ENCODE measurements around the gene KCNQ5.

The KCNQ5 gene

GRCh38 chr6:72721346-72721745 lies 99.5 kb downstream of the KCNQ5 start:
- no peaks in the 10 kb centered on the region for H3K27me3 ChIP-seq (ENCODE audit: control insufficient read depth, insufficient read depth, low read length)
- H3K4me3 ChIP-seq (ENCODE audit: low read length) = no peak overlapping the region
- H3K9ac ChIP-seq (ENCODE audit: low read length) = no peak overlapping the region
- no peaks in the 10 kb centered on the region for H3K36me3 ChIP-seq (ENCODE audit: control insufficient read depth, low read depth, low read length)
- no peaks in the 10 kb centered on the region for H3K9me3 ChIP-seq (ENCODE audit: control insufficient read depth, low read depth, low read length)
- no peaks in the 10 kb centered on the region for H3K4me1 ChIP-seq (ENCODE audit: control insufficient read depth, low read depth, low read length)
- no peak overlapping the region for H3K27ac ChIP-seq (ENCODE audit: low read length)

GRCh38 chr6:72724545-72724944 lies 102.7 kb downstream of the KCNQ5 start:
- Histone ChIP-seq H3K4me3 (ENCODE audit: low read length) (no peak overlapping the region), H3K9ac (ENCODE audit: low read length) (no peak overlapping the region), H3K27me3 (ENCODE audit: control insufficient read depth, insufficient read depth, low read length) (no peaks in the 10 kb centered on the region), H3K27ac (ENCODE audit: low read length) (no peak overlapping the region), H3K36me3 (ENCODE audit: control insufficient read depth, low read depth, low read length) (no peaks in the 10 kb centered on the region), H3K9me3 (ENCODE audit: control insufficient read depth, low read depth, low read length) (no peaks in the 10 kb centered on the region), H3K4me1 (ENCODE audit: control insufficient read depth, low read depth, low read length) (no peaks in the 10 kb centered on the region)

GRCh38 chr6:72728706-72729343 lies 107.0 kb downstream of the KCNQ5 start:
- Histone ChIP-seq H3K9ac (ENCODE audit: low read length) (no peak overlapping the region), H3K27me3 (ENCODE audit: control insufficient read depth, insufficient read depth, low read length) (no peaks in the 10 kb centered on the region), H3K9me3 (ENCODE audit: control insufficient read depth, low read depth, low read length) (no peaks in the 10 kb centered on the region), H3K4me3 (ENCODE audit: low read length) (no peak overlapping the region), H3K4me1 (ENCODE audit: control insufficient read depth, low read depth, low read length) (no peaks in the 10 kb centered on the region), H3K36me3 (ENCODE audit: control insufficient read depth, low read depth, low read length) (no peaks in the 10 kb centered on the region), H3K27ac (ENCODE audit: low read length) (no peak overlapping the region)

DNA sequence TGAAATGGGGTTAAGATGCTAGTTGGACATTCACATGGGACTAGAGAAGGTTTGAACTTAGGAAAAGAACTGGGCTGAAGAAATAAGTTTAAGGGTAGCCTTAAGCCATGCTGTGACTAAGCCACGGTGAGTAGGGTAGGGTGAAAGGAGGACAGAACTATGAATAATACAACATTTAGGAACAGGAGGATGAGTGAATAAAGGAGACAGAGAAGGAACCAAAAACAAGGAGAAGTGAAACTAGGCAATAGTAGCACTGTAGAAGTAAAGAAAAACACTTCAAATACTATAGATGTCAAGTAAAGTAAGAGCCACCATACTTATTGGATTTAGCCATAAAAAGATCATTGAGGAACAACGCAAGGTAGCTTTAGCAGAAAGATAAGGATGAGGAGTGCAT lies 111.2 kb downstream of the KCNQ5 start:
- H3K9me3 ChIP-seq (ENCODE audit: control insufficient read depth, low read depth, low read length) = no peaks in the 10 kb centered on the region
- no peak overlapping the region for H3K27ac ChIP-seq (ENCODE audit: low read length)
- H3K4me3 ChIP-seq (ENCODE audit: low read length) = no peak overlapping the region
- no peaks in the 10 kb centered on the region for H3K4me1 ChIP-seq (ENCODE audit: control insufficient read depth, low read depth, low read length)
- no peaks in the 10 kb centered on the region for H3K27me3 ChIP-seq (ENCODE audit: control insufficient read depth, insufficient read depth, low read length)
- no peaks in the 10 kb centered on the region for H3K36me3 ChIP-seq (ENCODE audit: control insufficient read depth, low read depth, low read length)
- H3K9ac ChIP-seq (ENCODE audit: low read length) = no peak overlapping the region

DNA sequence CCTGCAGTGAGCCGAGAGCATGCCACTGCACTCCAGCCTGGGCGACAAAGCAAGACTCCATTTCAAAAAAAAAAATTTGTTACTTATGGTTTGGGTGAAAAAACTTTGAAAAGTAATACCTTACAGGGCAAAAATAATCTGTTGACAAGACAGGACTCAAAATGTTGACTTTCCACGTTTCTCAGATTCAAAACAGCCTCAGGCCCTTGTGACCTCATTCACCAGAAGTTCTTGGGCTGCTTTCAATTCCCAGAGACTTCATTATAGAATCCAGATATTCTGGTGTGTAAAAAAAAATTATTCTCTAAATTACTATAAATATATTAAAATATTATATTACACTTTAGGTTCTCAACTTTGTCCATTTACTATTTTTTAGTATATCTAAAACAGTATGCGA lies 116.2 kb downstream of the KCNQ5 start:
- no peaks in the 10 kb centered on the region for H3K27me3 ChIP-seq (ENCODE audit: control insufficient read depth, insufficient read depth, low read length)

GRCh38 chr6:72739368-72739779 lies 117.5 kb downstream of the KCNQ5 start:
- no peaks in the 10 kb centered on the region for H3K27me3 ChIP-seq (ENCODE audit: control insufficient read depth, insufficient read depth, low read length)
- no peak overlapping the region for H3K4me3 ChIP-seq (ENCODE audit: low read length)
- no peaks in the 10 kb centered on the region for H3K36me3 ChIP-seq (ENCODE audit: control insufficient read depth, low read depth, low read length)
- H3K9ac ChIP-seq (ENCODE audit: low read length) = no peak overlapping the region
- no peak overlapping the region for H3K27ac ChIP-seq (ENCODE audit: low read length)
- H3K9me3 ChIP-seq (ENCODE audit: control insufficient read depth, low read depth, low read length) = no peaks in the 10 kb centered on the region
- no peaks in the 10 kb centered on the region for H3K4me1 ChIP-seq (ENCODE audit: control insufficient read depth, low read depth, low read length)

More for the DNA sequence above, 116.2 kb downstream of the KCNQ5 start:
- H3K36me3 ChIP-seq (ENCODE audit: control insufficient read depth, low read depth, low read length) = no peaks in the 10 kb centered on the region
- H3K4me1 ChIP-seq (ENCODE audit: control insufficient read depth, low read depth, low read length) = no peaks in the 10 kb centered on the region
- H3K9me3 ChIP-seq (ENCODE audit: control insufficient read depth, low read depth, low read length) = no peaks in the 10 kb centered on the region
- no peak overlapping the region for H3K27ac ChIP-seq (ENCODE audit: low read length)
- no peak overlapping the region for H3K9ac ChIP-seq (ENCODE audit: low read length)
- H3K4me3 ChIP-seq (ENCODE audit: low read length) = no peak overlapping the region

- Histone ChIP-seq H3K36me3 (ENCODE audit: control insufficient read depth, low read depth, low read length) (no peaks in the 10 kb centered on the region), H3K9ac (ENCODE audit: low read length) (no peak overlapping the region), H3K27ac (ENCODE audit: low read length) (no peak overlapping the region), H3K4me3 (ENCODE audit: low read length) (no peak overlapping the region), H3K9me3 (ENCODE audit: control insufficient read depth, low read depth, low read length) (no peaks in the 10 kb centered on the region), H3K4me1 (ENCODE audit: control insufficient read depth, low read depth, low read length) (no peaks in the 10 kb centered on the region), H3K27me3 (ENCODE audit: control insufficient read depth, insufficient read depth, low read length) (no peaks in the 10 kb centered on the region)
Measured at GRCh38 chr6:72740135-72740534, 118.3 kb downstream of the KCNQ5 start.

GRCh38 chr6:72741083-72741482 lies 119.2 kb downstream of the KCNQ5 start:
- Histone ChIP-seq H3K27me3 (ENCODE audit: control insufficient read depth, insufficient read depth, low read length) (no peaks in the 10 kb centered on the region), H3K36me3 (ENCODE audit: control insufficient read depth, low read depth, low read length) (no peaks in the 10 kb centered on the region), H3K9ac (ENCODE audit: low read length) (no peak overlapping the region), H3K4me1 (ENCODE audit: control insufficient read depth, low read depth, low read length) (peaks cover 4% of the 10 kb centered on the region), H3K4me3 (ENCODE audit: low read length) (no peak overlapping the region), H3K9me3 (ENCODE audit: control insufficient read depth, low read depth, low read length) (no peaks in the 10 kb centered on the region), H3K27ac (ENCODE audit: low read length) (no peak overlapping the region)

- Histone ChIP-seq H3K4me3 (ENCODE audit: low read length) (no peak overlapping the region), H3K9ac (ENCODE audit: low read length) (no peak overlapping the region), H3K27me3 (ENCODE audit: control insufficient read depth, insufficient read depth, low read length) (no peaks in the 10 kb centered on the region)
Measured at GRCh38 chr6:72742001-72742673, 120.3 kb downstream of the KCNQ5 start.

DNA sequence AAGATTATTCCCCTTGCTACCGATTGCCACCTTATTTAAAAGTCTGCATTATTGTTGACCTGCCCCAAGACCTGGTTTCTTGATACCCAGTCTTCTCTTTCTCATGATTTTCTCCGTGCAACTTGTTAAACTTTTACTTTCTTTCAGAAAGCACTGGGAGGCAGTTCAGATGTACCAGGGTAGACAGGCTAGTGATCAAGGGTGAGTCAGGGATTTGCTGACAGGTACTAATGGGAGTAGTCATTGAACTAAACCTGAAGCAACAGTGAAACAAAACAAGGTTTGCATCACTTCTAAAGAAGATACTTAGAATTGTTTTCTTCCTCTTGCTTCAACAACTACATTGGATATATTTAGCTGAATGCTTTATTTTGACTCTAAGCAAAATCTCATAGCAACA lies 124.4 kb downstream of the KCNQ5 start:
- Histone ChIP-seq H3K4me3 (ENCODE audit: low read length) (no peak overlapping the region), H3K4me1 (ENCODE audit: control insufficient read depth, low read depth, low read length) (peaks cover 4% of the 10 kb centered on the region), H3K27ac (ENCODE audit: low read length) (no peak overlapping the region), H3K9ac (ENCODE audit: low read length) (no peak overlapping the region), H3K9me3 (ENCODE audit: control insufficient read depth, low read depth, low read length) (no peaks in the 10 kb centered on the region), H3K27me3 (ENCODE audit: control insufficient read depth, insufficient read depth, low read length) (no peaks in the 10 kb centered on the region), H3K36me3 (ENCODE audit: control insufficient read depth, low read depth, low read length) (no peaks in the 10 kb centered on the region)

More at GRCh38 chr6:72742001-72742673, 120.3 kb downstream of the KCNQ5 start:
- Histone ChIP-seq H3K27ac (ENCODE audit: low read length) (no peak overlapping the region), H3K4me1 (ENCODE audit: control insufficient read depth, low read depth, low read length) (peaks cover 4% of the 10 kb centered on the region), H3K9me3 (ENCODE audit: control insufficient read depth, low read depth, low read length) (no peaks in the 10 kb centered on the region), H3K36me3 (ENCODE audit: control insufficient read depth, low read depth, low read length) (no peaks in the 10 kb centered on the region)

DNA sequence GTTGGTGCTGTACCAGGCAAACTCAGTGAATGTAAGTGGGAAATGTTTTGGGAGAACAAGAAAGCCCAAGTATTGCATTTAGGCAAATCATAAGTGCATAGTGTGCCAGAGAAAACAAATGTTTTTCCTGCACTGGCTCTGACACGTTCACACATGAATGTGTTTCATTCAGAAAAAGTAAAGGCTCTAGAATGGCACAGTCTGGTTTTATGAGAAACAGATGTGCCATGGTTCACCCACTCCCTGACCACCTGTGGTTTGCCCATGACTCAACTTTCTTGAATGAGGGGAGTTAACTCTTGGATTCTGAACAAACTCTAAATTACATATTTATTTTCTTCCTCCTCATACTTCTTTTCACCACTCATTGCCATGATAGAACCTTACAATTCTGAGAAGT lies 126.9 kb downstream of the KCNQ5 start:
- no peak overlapping the region for H3K27ac ChIP-seq (ENCODE audit: low read length)

DNA sequence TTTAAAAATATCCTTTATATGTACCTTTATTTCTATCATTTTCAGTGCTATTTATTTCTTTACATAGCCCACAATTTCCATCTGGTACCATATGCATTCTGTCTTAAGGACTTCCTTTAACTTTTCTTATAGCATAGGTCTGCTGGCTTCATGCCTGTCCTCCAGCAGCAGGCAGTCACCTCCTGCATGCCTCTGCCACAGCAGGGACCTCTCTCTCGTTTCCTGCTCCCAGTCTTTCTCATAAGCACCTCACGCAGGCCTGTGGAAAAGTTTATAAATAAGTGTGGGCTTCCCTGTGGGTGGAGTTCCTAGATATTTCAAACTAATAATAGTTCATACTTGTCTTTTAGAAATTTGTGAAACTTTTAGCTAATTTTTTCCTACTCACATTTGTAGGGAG lies 133.9 kb downstream of the KCNQ5 start:
- Histone ChIP-seq H3K27ac (ENCODE audit: low read length) (no peak overlapping the region), H3K4me3 (ENCODE audit: low read length) (no peak overlapping the region), H3K4me1 (ENCODE audit: control insufficient read depth, low read depth, low read length) (no peaks in the 10 kb centered on the region), H3K36me3 (ENCODE audit: control insufficient read depth, low read depth, low read length) (no peaks in the 10 kb centered on the region), H3K9ac (ENCODE audit: low read length) (no peak overlapping the region), H3K9me3 (ENCODE audit: control insufficient read depth, low read depth, low read length) (no peaks in the 10 kb centered on the region), H3K27me3 (ENCODE audit: control insufficient read depth, insufficient read depth, low read length) (no peaks in the 10 kb centered on the region)

More for the DNA sequence above, 126.9 kb downstream of the KCNQ5 start:
- Histone ChIP-seq H3K36me3 (ENCODE audit: control insufficient read depth, low read depth, low read length) (no peaks in the 10 kb centered on the region), H3K27me3 (ENCODE audit: control insufficient read depth, insufficient read depth, low read length) (no peaks in the 10 kb centered on the region), H3K4me3 (ENCODE audit: low read length) (no peak overlapping the region), H3K9ac (ENCODE audit: low read length) (no peak overlapping the region), H3K4me1 (ENCODE audit: control insufficient read depth, low read depth, low read length) (peaks cover 4% of the 10 kb centered on the region), H3K9me3 (ENCODE audit: control insufficient read depth, low read depth, low read length) (no peaks in the 10 kb centered on the region)

All from iPS-18a (cell line).